Epithelial cell of proximal tubule (primary cell): ENCODE data around the gene NTM. TPM values are rescaled to one million over a fixed set of nuclear protein-coding genes. Genes with fewer than 3 reads are reported as not detected.

Source experiments
- DNase-seq: peaks from one replicate; pipeline ENCODE4 v3.0.0-alpha.2; 2011; ENCODE audit warnings: low read depth
- H3K4me3 ChIP-seq: 2 replicates; pipeline ENCODE4 v1.5.1; 2011; ENCODE audit warnings: low read depth, mild to moderate bottlenecking, low read length
- CTCF ChIP-seq: conservative IDR thresholded peaks from 2 replicates; pipeline ENCODE4 v1.5.1; 2012; ENCODE audit warnings: low read depth, mild to moderate bottlenecking, low read length
- total RNA-seq: library from RNA; depleted of rRNA; stranded (reverse); fragments of >200 nt; gene quantifications from 2 replicates; pipeline ENCODE4 v1.2.3, GENCODE V29; 2015

NTM gene
- total RNA-seq, 1 donor from 2014 or later = 5.3 TPM

- H3K4me3 ChIP-seq = no peak overlapping the region
- no peak for TF ChIP-seq CTCF
- DNase-seq = no peak
Observed at GRCh38 chr11:131832079-131832478, 461.7 kb downstream of the NTM start.

- TF ChIP-seq CTCF = no peak
- H3K4me3 ChIP-seq = no peak overlapping the region
- DNase-seq = no peak
Observed at GRCh38 chr11:131833366-131833765, 463.0 kb downstream of the NTM start.

GRCh38 chr11:131837562-131837961 lies 467.1 kb downstream of the NTM start:
- no peak for DNase-seq
- H3K4me3 ChIP-seq = no peak overlapping the region
- TF ChIP-seq CTCF = no peak

- no peak overlapping the region for H3K4me3 ChIP-seq
- no peak for DNase-seq
Observed at GRCh38 chr11:131838016-131838415, 467.6 kb downstream of the NTM start.

GRCh38 chr11:131839326-131839725 lies 468.9 kb downstream of the NTM start:
- no peak for TF ChIP-seq CTCF
- H3K4me3 ChIP-seq = no peak overlapping the region
- no peak for DNase-seq

More at GRCh38 chr11:131838016-131838415, 467.6 kb downstream of the NTM start:
- TF ChIP-seq CTCF = no peak

GRCh38 chr11:131840545-131840944 lies 470.1 kb downstream of the NTM start:
- TF ChIP-seq CTCF = no peak
- DNase-seq = no peak
- no peak overlapping the region for H3K4me3 ChIP-seq

- TF ChIP-seq CTCF = no peak
Observed at GRCh38 chr11:131841028-131841427, 470.6 kb downstream of the NTM start.

More at GRCh38 chr11:131841028-131841427, 470.6 kb downstream of the NTM start:
- H3K4me3 ChIP-seq = no peak overlapping the region
- no peak for DNase-seq
